Endothelial cell of umbilical vein (primary cell): ENCODE measurements around the gene C10orf105. TPM values are rescaled to one million over a fixed set of nuclear protein-coding genes. Genes with fewer than 3 reads are reported as not detected.

ENCODE experiments used
- BruUV-seq: library from RNA; stranded (reverse); fragments of 400-500 nt; replicated peaks from 2 replicates; lab custom pipeline; 2021; lab: Mats Ljungman, UMichigan
- CTCF ChIA-PET: fragments of 300-600, 350-600 bp; sonication (Branson Sonifier 250); formaldehyde crosslinking; loops from one replicate; lab custom pipeline; 2021; ENCODE audit warnings: antibody characterized with exemption, inconsistent platforms; lab: Charles Lee
- POLR2A ChIA-PET: fragments of 300-600, 350-600 bp; sonication (Branson Sonifier 250); formaldehyde crosslinking; loops from one replicate; lab custom pipeline; 2021; ENCODE audit warnings: antibody characterized with exemption, inconsistent platforms; lab: Charles Lee
- DNase-seq: peaks from one replicate; pipeline ENCODE4 v3.0.0-alpha.2; 2011; ENCODE audit warnings: low read depth, low spot score
- FAIRE-seq: peaks from 2 replicates; lab custom pipeline; 2011; peaks lifted over from hg19 to GRCh38; lab: Jason Lieb, UNC
- H2AFZ ChIP-seq: 2 replicates; pipeline ENCODE4 v1.6.0; 2012; ENCODE audit warnings: low read depth, low read length, control low read depth, inconsistent platforms
- H3K27ac ChIP-seq: 2 replicates; pipeline ENCODE4 v1.5.1; 2011; ENCODE audit warnings: low read depth, mild to moderate bottlenecking, control low read depth, low read length, moderate library complexity; ENCODE audit not compliant: insufficient read depth
- H3K27me3 ChIP-seq, 2 experiments: 2 replicates each; pipeline versions ENCODE4 v1.6.0 to v1.6.1; 2011; ENCODE audit warnings: low read length in 2 of 2, mixed read lengths in 1 of 2; ENCODE audit not compliant: control insufficient read depth in 2 of 2, insufficient read depth in 2 of 2
- H3K36me3 ChIP-seq, 2 experiments: 2 replicates in 1 of 2; 3 replicates in 1 of 2; pipeline ENCODE4 v1.5.1; 2011; ENCODE audit warnings: low read length in 2 of 2, mild to moderate bottlenecking in 1 of 2, moderate library complexity in 1 of 2; ENCODE audit not compliant: control insufficient read depth in 2 of 2, insufficient read depth in 2 of 2; ENCODE audit errors: extremely low read depth in 1 of 2
- H3K4me1 ChIP-seq: 3 replicates; pipeline ENCODE4 v1.5.1; 2011; ENCODE audit warnings: mild to moderate bottlenecking, low read length; ENCODE audit not compliant: control insufficient read depth, insufficient read depth; ENCODE audit errors: extremely low read depth
- H3K4me2 ChIP-seq: 2 replicates; pipeline ENCODE4 v1.6.1; 2011; ENCODE audit warnings: low read length, control low read depth, mixed read lengths; ENCODE audit not compliant: insufficient read depth
- H3K4me3 ChIP-seq, 3 experiments: fragments of 200-600 bp in 1 of 3; sonication (generic), shearing (Covaris generic) in 1 of 3; replicated peaks in 1 of 3; 2 replicates each; pipeline ENCODE4 v1.5.1; 2011 to 2016; ENCODE audit warnings: control low read depth in 3 of 3, low read length in 3 of 3, mild to moderate bottlenecking in 2 of 3, inconsistent platforms in 1 of 3, low read depth in 1 of 3, moderate library complexity in 1 of 3; ENCODE audit not compliant: insufficient read depth in 1 of 3
- H3K79me2 ChIP-seq: 2 replicates; pipeline ENCODE4 v1.6.0; 2012; ENCODE audit warnings: low read length, inconsistent platforms; ENCODE audit not compliant: control insufficient read depth, insufficient read depth
- H3K9ac ChIP-seq: replicated peaks from 2 replicates; pipeline ENCODE3; 2011; ENCODE audit warnings: low read length, control low read depth; ENCODE audit not compliant: insufficient read depth; ENCODE audit errors: extremely low read depth
- H3K9me1 ChIP-seq: replicated peaks from 3 replicates; pipeline ENCODE4 v1.6.0; 2011; ENCODE audit warnings: mild to moderate bottlenecking, low read length; ENCODE audit not compliant: control insufficient read depth, insufficient read depth; ENCODE audit errors: extremely low read depth
- H3K9me3 ChIP-seq: replicated peaks from 2 replicates; pipeline ENCODE4 v1.5.1; 2012; ENCODE audit warnings: low read length, inconsistent platforms; ENCODE audit not compliant: control insufficient read depth, insufficient read depth
- H4K20me1 ChIP-seq: replicated peaks from 2 replicates; pipeline ENCODE3; 2011; ENCODE audit warnings: mild to moderate bottlenecking, low read length; ENCODE audit not compliant: control insufficient read depth, insufficient read depth; ENCODE audit errors: extremely low read depth
- EZH2 ChIP-seq: IDR thresholded peaks from 2 replicates; pipeline ENCODE4 v1.6.1; 2012; ENCODE audit warnings: borderline replicate concordance, low read depth, mild to moderate bottlenecking, moderate library complexity, low read length, inconsistent platforms; ENCODE audit not compliant: severe bottlenecking
- GATA2 ChIP-seq: IDR thresholded peaks from 2 replicates; pipeline ENCODE4 v1.7.0; 2011; ENCODE audit warnings: low read depth, mild to moderate bottlenecking, moderate library complexity, mixed read lengths, low read length; ENCODE audit not compliant: insufficient read length, insufficient read depth
- POLR2AphosphoS5 ChIP-seq: IDR thresholded peaks from 2 replicates; pipeline ENCODE4 v1.6.1; 2012; ENCODE audit warnings: low read depth, mild to moderate bottlenecking, control low read depth, low read length, moderate library complexity; ENCODE audit not compliant: insufficient read depth
- dilution Hi-C: fragments of 300-500 bp; cut with MboI; formaldehyde crosslinking; loops from one replicate; pipeline ENCODE4 v1.15.0; 2019; ENCODE audit warnings: low sequenced_read_pairs; ENCODE audit not compliant: extremely low pct_ligation_motif_present
- intact Hi-C: fragments of 100-400 bp; cut with micrococcal nuclease; formaldehyde crosslinking; loops from one replicate; pipeline ENCODE4 v1.10.0; 2022
- polyA plus RNA-seq, 4 experiments: library from polyadenylated mRNA; depleted of rRNA in 3 of 4; stranded (reverse) in 3 of 4; unstranded in 1 of 4; fragments of >200 nt; gene quantifications; 2 replicates each; pipeline versions ENCODE4 v1.2.1 to v1.2.3, GENCODE V29; 2011 to 2012; ENCODE audit warnings: missing spikeins in 1 of 4
- total RNA-seq: library from RNA; stranded (reverse); gene quantifications from 2 replicates; pipeline ENCODE4 v1.2.3, GENCODE V29; 2021
- TF ChIP-seq, protein P1 (sequence below), 2 donors: IDR thresholded peaks; 1 replicate in 1 of 2; 2 replicates in 1 of 2; pipeline ENCODE4 v1.5.1; 2011; ENCODE audit warnings: low read length in 2 of 2, mild to moderate bottlenecking in 2 of 2, moderate library complexity in 2 of 2, control low read depth in 1 of 2, inconsistent platforms in 1 of 2, low read depth in 1 of 2; ENCODE audit not compliant: insufficient read depth in 1 of 2; ENCODE audit errors: extremely low read depth in 1 of 2

C10orf105 gene
- total and polyA plus RNA-seq, 2 donors (not counting 3 experiments of a cell fraction or from before 2014, with no cell fraction given) = not detected

- CTCF ChIA-PET = interaction anchor here (0.7 to 1.6 kb wide), 11 partner anchors 8 to 428 kb away, joined by 3 to 5 read pairs (median 3); partner anchors contain the start of gene VSIR
- Histone ChIP-seq H3K9me3 (no peaks in the 10 kb centered on the region), H3K9ac (no peak overlapping the region), H3K79me2 (no peaks in the 10 kb centered on the region), H3K27me3 (no peaks in the 10 kb centered on the region), H3K36me3 (no peaks in the 10 kb centered on the region), H3K4me3 (no peak overlapping the region), H4K20me1 (no peaks in the 10 kb centered on the region), H3K4me1 (peaks cover 15% of the 10 kb centered on the region), H3K27ac (no peak overlapping the region), H3K4me2 (no peak overlapping the region), H2AFZ (no peak overlapping the region), H3K9me1 (no peaks in the 10 kb centered on the region)
- dilution Hi-C loops = no loop called here
- TF ChIP-seq POLR2AphosphoS5 (no peak), GATA2 (no peak), EZH2 (no peak)
- TF ChIP-seq, protein P1, sequence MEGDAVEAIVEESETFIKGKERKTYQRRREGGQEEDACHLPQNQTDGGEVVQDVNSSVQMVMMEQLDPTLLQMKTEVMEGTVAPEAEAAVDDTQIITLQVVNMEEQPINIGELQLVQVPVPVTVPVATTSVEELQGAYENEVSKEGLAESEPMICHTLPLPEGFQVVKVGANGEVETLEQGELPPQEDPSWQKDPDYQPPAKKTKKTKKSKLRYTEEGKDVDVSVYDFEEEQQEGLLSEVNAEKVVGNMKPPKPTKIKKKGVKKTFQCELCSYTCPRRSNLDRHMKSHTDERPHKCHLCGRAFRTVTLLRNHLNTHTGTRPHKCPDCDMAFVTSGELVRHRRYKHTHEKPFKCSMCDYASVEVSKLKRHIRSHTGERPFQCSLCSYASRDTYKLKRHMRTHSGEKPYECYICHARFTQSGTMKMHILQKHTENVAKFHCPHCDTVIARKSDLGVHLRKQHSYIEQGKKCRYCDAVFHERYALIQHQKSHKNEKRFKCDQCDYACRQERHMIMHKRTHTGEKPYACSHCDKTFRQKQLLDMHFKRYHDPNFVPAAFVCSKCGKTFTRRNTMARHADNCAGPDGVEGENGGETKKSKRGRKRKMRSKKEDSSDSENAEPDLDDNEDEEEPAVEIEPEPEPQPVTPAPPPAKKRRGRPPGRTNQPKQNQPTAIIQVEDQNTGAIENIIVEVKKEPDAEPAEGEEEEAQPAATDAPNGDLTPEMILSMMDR (IDR thresholded peaks at IDR 0.05; ENCODE audit: extremely low read depth in 1 of 2, insufficient read depth in 1 of 2, low read depth in 1 of 2, low read length in 2 of 2) = no peak
- intact Hi-C loops = loop anchor here (2.0 kb wide), 1 partner anchor 19 kb away; no protein-coding TSS in a partner anchor
- no TSS peak for BruUV-seq
- DNase-seq = no peak
- POLR2A ChIA-PET = no interaction called here
- FAIRE-seq = no peak
Measured at GRCh38 chr10:71747551-71748523, 28.3 kb upstream of the C10orf105 start.
